Upper lobe of left lung (tissue), 6 donors: ENCODE results near the gene IPP. TPM values are rescaled to one million over a fixed set of nuclear protein-coding genes. Genes with fewer than 3 reads are reported as not detected.

Experiments
- ATAC-seq, 2 donors: fragments of 200-7000 bp; cut with Tn5 transposase; one replicate each; pipeline ENCODE4 v1.9.1; 2022; ENCODE audit warnings: mild to moderate bottlenecking in 2 of 2, moderate library complexity in 2 of 2; ENCODE audit not compliant: low FRiP score in 2 of 2
- DNase-seq, 2 donors: peaks; one replicate each; pipeline ENCODE4 v3.0.0-alpha.2; 2019 to 2020
- H3K27ac ChIP-seq, 4 donors: fragments of 200-600 bp; sonication (generic); one replicate each; pipeline ENCODE4 v1.5.1; 2016 to 2019
- H3K27me3 ChIP-seq, 4 donors: fragments of 200-600 bp; sonication (generic); one replicate each; pipeline ENCODE4 v1.5.1; 2017 to 2019
- H3K36me3 ChIP-seq, 4 donors: fragments of 200-600 bp; sonication (generic); one replicate each; pipeline ENCODE4 v1.5.1; 2016 to 2019
- H3K4me1 ChIP-seq, 4 donors: fragments of 200-600 bp; sonication (generic); one replicate each; pipeline ENCODE4 v1.5.1; 2018 to 2019
- H3K4me3 ChIP-seq, 4 donors: fragments of 200-600 bp; sonication (generic); one replicate each; pipeline ENCODE4 v1.5.1; 2017 to 2019; ENCODE audit warnings: mild to moderate bottlenecking in 2 of 4, moderate library complexity in 1 of 4
- H3K9me3 ChIP-seq, 4 donors: fragments of 200-600 bp; sonication (generic); one replicate each; pipeline ENCODE4 v1.5.1; 2018 to 2019
- EP300 ChIP-seq, 4 donors: sonication (generic); formaldehyde crosslinking; IDR thresholded peaks; one replicate each; pipeline ENCODE4 v1.5.1; 2017; ENCODE audit warnings: antibody characterized with exemption in 4 of 4, control low read depth in 2 of 4
- POLR2A ChIP-seq, 4 donors: fragments of 450-650 bp; IDR thresholded peaks; one replicate each; pipeline ENCODE4 v1.5.1; 2016 to 2017; ENCODE audit warnings: antibody characterized with exemption in 4 of 4, mild to moderate bottlenecking in 2 of 4
- POLR2AphosphoS5 ChIP-seq, 2 donors: sonication (generic); formaldehyde crosslinking; IDR thresholded peaks; one replicate each; pipeline ENCODE4 v1.5.1; 2017; ENCODE audit warnings: antibody characterized with exemption in 2 of 2
- WGBS, 2 donors: methylation state at CpG; one replicate each; pipeline ENCODE4 v1.1.5; 2017 to 2018; 5-methylcytosine and 5-hydroxymethylcytosine counted together
- total RNA-seq, 6 donors: library from RNA; depleted of rRNA in 4 of 6; stranded (reverse); fragments of >200 nt in 4 of 6; gene quantifications; one replicate each; pipeline versions ENCODE4 v1.1.0 to v1.2.1, GENCODE V29; 2016 to 2021
- TF ChIP-seq, protein P1 (sequence below), 6 experiments: fragments of 450-650 bp in 4 of 6; fragments of 200-600 bp in 2 of 6; sonication (generic) in 2 of 6; IDR thresholded peaks; one replicate each; pipeline ENCODE4 v1.5.1; 2016 to 2019; ENCODE audit warnings: antibody characterized with exemption in 6 of 6
- donor health status: DM: no; HTN: no; CAD: no; lungs with moderate emphysema.
- donor health status: DM: no; HTN: yes; CAD: no; lungs with severe emphysema.

IPP gene
- total RNA-seq: 10 to 100 TPM in 4 of 6 donors, 1 to 10 TPM in 2; 3.8 to 23.0 (median 12.9) TPM

DNA sequence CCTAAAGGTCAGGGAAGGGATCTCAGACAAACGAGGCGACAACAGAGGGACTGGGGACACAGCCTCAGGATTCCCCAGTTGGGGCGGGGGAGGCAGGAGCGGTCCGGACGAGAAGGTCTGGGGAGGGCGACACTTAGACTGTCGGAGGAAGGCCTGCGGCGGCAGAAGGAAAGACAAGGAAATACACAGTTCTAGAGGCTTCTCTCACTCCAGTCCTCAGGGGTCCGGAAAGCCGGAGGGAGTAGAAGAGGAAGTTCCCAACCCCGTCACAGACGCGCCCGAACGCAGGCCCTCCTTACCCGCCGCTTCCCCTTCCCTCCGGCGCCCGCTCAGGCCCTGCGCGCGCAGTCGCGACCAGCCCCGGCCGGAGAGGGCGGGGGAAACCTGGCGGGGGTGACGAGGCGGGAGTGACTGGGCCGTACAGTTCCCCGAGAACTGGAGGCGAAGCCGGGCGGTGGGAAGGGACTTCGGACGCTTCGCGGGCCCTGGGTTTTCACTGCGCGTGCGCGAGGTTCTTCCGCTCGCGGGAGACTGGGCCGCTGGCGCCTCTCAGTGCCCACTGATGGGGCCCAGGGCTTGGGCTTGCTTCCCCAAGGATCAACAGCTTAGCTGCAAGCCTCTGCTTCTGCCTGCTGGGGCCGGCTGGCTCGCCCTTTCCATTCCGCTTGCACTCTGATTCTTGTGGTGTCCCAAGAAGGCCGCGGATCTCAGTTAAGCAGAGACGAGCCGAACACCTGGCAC is at the start of gene IPP:
IPP (minus strand) TSS at position 356 of the 741 bp plus-strand sequence. CDS start 4,242 bp downstream, outside the sequence.
- Histone ChIP-seq H3K4me3 (peak within 1 kb of the TSS; percentile 52 to 62 (median 58)), H3K27me3 (no peaks in the 10 kb centered on the region), H3K4me1 (peaks cover 6 to 16% (median 10%) of the 10 kb centered on the region in 4 donors), H3K27ac (peak within 1 kb of the TSS; percentile 96 to 99 (median 98)), H3K9me3 (peaks cover 0 to 7% (median 0%) of the 10 kb centered on the region in 4 donors), H3K36me3 (no peaks in the 10 kb centered on the region)
- DNase-seq (peak; percentile 97 to 99), ATAC-seq (peak; percentile 99 to 100)
- TF ChIP-seq, protein P1, sequence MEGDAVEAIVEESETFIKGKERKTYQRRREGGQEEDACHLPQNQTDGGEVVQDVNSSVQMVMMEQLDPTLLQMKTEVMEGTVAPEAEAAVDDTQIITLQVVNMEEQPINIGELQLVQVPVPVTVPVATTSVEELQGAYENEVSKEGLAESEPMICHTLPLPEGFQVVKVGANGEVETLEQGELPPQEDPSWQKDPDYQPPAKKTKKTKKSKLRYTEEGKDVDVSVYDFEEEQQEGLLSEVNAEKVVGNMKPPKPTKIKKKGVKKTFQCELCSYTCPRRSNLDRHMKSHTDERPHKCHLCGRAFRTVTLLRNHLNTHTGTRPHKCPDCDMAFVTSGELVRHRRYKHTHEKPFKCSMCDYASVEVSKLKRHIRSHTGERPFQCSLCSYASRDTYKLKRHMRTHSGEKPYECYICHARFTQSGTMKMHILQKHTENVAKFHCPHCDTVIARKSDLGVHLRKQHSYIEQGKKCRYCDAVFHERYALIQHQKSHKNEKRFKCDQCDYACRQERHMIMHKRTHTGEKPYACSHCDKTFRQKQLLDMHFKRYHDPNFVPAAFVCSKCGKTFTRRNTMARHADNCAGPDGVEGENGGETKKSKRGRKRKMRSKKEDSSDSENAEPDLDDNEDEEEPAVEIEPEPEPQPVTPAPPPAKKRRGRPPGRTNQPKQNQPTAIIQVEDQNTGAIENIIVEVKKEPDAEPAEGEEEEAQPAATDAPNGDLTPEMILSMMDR (IDR thresholded peaks at IDR 0.05): peak; percentile 7 to 66 (median 25)
- TF ChIP-seq EP300 (IDR thresholded peaks at IDR 0.05) (no peak), POLR2AphosphoS5 (IDR thresholded peaks at IDR 0.05) (peak; percentile 95 to 97), POLR2A (IDR thresholded peaks at IDR 0.05) (peak in 3 of 4 donors; percentile 85 to 97 (median 92))
- WGBS, 2 donors: 1 to 3% methylated on average over 15 to 55 of the region's 58 CpGs

DNA sequence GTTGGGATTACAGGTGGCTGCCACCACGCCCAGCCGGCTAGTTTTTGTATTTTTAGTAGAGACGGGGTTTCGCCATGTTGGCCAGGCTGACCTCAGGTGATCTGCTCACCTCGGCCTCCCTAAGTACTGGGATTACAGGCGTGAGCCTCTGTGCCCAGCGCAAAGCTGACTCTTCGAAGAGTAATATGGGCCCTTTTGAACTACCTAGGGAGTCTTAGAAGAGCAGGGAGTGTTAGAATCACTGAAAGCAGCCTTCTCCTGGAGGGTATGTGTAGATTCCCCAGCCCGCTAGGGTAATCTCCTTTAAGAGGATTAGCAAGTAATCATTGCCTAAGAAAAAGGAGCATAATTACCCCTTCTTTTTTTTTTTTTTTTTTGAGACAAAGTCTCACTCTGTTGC is 46.5 kb upstream of the IPP start:
- no peaks in the 10 kb centered on the region for H3K9me3 ChIP-seq
- no peaks in the 10 kb centered on the region for H3K27me3 ChIP-seq
- no peak overlapping the region for H3K4me3 ChIP-seq
- ATAC-seq: no peak
- no peak for DNase-seq
- H3K27ac ChIP-seq: no peak overlapping the region
- 90 to 94% methylated on average over 6 to 9 of the region's 9 CpGs for WGBS, 2 donors
- TF ChIP-seq, protein P1 (IDR thresholded peaks at IDR 0.05): no peak
- TF ChIP-seq POLR2A (IDR thresholded peaks at IDR 0.05) (no peak), POLR2AphosphoS5 (IDR thresholded peaks at IDR 0.05) (no peak), EP300 (IDR thresholded peaks at IDR 0.05) (no peak)
- no peaks in the 10 kb centered on the region for H3K36me3 ChIP-seq
- no peaks in the 10 kb centered on the region for H3K4me1 ChIP-seq

DNA sequence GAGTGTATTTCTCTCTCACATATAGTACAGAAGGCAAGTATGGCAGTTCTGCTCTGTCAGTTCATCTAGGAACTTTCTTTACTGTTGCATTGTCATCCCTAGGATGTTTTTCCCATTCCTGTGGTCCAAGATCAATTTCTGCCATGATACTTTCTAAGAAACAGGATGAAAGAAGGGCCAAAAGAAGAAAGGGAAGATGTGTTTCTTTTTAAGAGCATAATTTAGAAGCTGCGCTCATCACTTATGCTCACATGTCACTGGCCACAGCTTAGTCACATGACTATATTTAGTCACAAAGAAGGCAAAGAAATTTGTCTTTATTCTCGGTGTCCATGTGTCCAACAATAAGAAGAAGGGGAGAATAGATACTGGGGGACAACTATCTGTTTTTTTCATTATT is 45.9 kb upstream of the IPP start:
- DNase-seq (no peak), ATAC-seq (no peak)
- Histone ChIP-seq H3K9me3 (no peaks in the 10 kb centered on the region), H3K27ac (no peak overlapping the region), H3K4me3 (no peak overlapping the region), H3K36me3 (no peaks in the 10 kb centered on the region), H3K4me1 (no peaks in the 10 kb centered on the region), H3K27me3 (no peaks in the 10 kb centered on the region)
- 72 to 90% methylated on average over 2 of the region's 2 CpGs for WGBS, 2 donors
- TF ChIP-seq POLR2A (IDR thresholded peaks at IDR 0.05) (no peak), EP300 (IDR thresholded peaks at IDR 0.05) (no peak)

DNA sequence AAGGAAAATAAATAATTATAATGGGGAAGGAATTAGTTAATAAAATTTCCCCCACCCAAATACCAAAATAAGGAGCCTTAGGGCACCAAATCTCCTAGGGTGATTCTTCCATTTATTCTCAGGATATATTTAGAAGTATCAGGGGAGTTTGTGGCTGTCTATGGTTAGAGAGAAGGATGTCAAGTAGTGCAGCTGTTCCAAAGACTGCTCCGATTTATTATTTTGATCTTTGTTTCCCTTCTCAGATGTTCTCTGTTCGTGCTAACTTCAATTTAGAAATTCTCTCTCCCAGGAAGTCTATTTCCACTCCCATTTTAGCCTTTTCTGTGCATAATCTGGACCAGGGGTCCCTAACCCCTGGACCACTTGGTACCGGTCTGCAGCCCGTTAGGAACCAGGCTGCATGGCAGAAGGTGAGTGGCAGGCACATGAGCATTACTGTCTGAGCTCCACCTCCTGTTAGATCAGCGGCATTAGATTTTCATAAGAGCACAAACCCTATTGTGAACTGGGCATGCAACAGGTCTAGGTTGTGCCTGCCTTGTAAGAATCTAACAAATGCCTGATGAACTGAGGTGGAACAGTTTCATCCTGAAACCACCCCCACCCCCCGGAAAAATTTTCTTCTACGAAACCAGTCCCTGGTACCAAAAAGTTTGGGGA is 43.6 kb upstream of the IPP start:
- 69 to 71% methylated on average over 7 of the region's 7 CpGs for WGBS, 2 donors
- Histone ChIP-seq H3K27me3 (no peaks in the 10 kb centered on the region), H3K27ac (no peak overlapping the region), H3K36me3 (no peaks in the 10 kb centered on the region), H3K4me1 (no peaks in the 10 kb centered on the region), H3K4me3 (no peak overlapping the region), H3K9me3 (no peaks in the 10 kb centered on the region)
- TF ChIP-seq POLR2A (IDR thresholded peaks at IDR 0.05) (no peak), POLR2AphosphoS5 (IDR thresholded peaks at IDR 0.05) (no peak), EP300 (IDR thresholded peaks at IDR 0.05) (no peak)
- TF ChIP-seq, protein P1 (IDR thresholded peaks at IDR 0.05): no peak
- no peak for ATAC-seq
- DNase-seq: no peak

DNA sequence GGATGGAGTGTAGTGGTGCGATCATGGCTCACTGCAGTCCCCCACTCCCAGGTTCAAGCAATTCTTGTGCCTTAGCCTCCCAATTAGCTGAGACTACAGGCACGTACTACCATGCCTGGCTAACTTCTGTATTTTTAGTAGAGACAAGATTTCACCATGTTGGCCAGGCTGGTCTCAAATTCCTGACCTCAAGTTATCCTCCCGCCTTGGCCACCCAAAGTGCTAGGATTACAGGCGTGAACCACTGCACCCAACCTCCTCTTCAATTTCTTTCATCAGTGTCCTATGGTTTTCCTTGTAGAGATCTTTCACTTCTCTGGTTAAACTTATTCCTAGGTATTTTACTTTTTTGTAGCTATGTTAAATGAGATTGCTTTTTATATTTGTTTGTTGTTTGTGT is 42.3 kb upstream of the IPP start:
- WGBS, 2 donors: 79 to 83% methylated on average over 4 of the region's 4 CpGs
- H3K4me3 ChIP-seq: no peak overlapping the region
- DNase-seq: no peak
- H3K27ac ChIP-seq: no peak overlapping the region
- H3K27me3 ChIP-seq: no peaks in the 10 kb centered on the region
- ATAC-seq: no peak
- TF ChIP-seq EP300 (IDR thresholded peaks at IDR 0.05): no peak
- no peak for TF ChIP-seq POLR2A (IDR thresholded peaks at IDR 0.05)
- TF ChIP-seq, protein P1 (IDR thresholded peaks at IDR 0.05): no peak
- TF ChIP-seq POLR2AphosphoS5 (IDR thresholded peaks at IDR 0.05): no peak
- H3K36me3 ChIP-seq: no peaks in the 10 kb centered on the region
- H3K4me1 ChIP-seq: no peaks in the 10 kb centered on the region
- H3K9me3 ChIP-seq: no peaks in the 10 kb centered on the region
